ENCODE data around the gene USP15. TPM values are rescaled to one million over a fixed set of nuclear protein-coding genes. Genes with fewer than 3 reads are reported as not detected.

The USP15 gene
- total and polyA plus RNA-seq, 2 of the 4 experiments (the other 2 are of a cell fraction), result 28.5 to 49.6 TPM

- Histone ChIP-seq H2BK15ac (ENCODE audit: low read depth, low read length) (peak overlapping the region; percentile 82), H3K79me1 (ENCODE audit: low read depth in 1 of 2, low read length in 2 of 2) (peaks cover 0 to 22% of the 10 kb centered on the region in 2 experiments; a peak in 2 of 4 replicates), H3K4me2 (ENCODE audit: low read depth, low read length) (peak overlapping the region; percentile 73), H3K4me3 (ENCODE audit: insufficient read depth, low read depth, low read length) (peak overlapping the region; percentile 75), H2BK20ac (ENCODE audit: low read depth, low read length) (no peak overlapping the region), H3K4ac (ENCODE audit: low read depth, low read length) (peak overlapping the region; percentile 96), H4K91ac (ENCODE audit: insufficient read depth, low read depth, low read length) (peak overlapping the region; percentile 81), H3K27ac (ENCODE audit: insufficient read depth, low read length) (peak overlapping the region; percentile 92), H4K5ac (ENCODE audit: low read depth, low read length) (peak overlapping the region; percentile 54), H3K23ac (ENCODE audit: low read depth, low read length) (peak overlapping the region; percentile 97), H3K27me3 (ENCODE audit: control insufficient read depth, insufficient read depth, low read length) (no peaks in the 10 kb centered on the region), H3K14ac (replicated peaks; ENCODE audit: low read depth, low read length) (peak overlapping the region; percentile 89), H4K20me1 (ENCODE audit: insufficient read depth, low read length) (peaks cover 7% of the 10 kb centered on the region; the same call in 1 of the 2 replicates), H3K4me1 (ENCODE audit: control insufficient read depth, insufficient read depth, low read length) (no peaks in the 10 kb centered on the region; the same call in 1 of the 2 replicates), H3K18ac (ENCODE audit: low read depth, low read length) (peak overlapping the region; percentile 81), H3K56ac (ENCODE audit: extremely low read depth, insufficient read depth, low read length) (peak overlapping the region; percentile 93), H2BK120ac (ENCODE audit: low read depth, low read length) (peak overlapping the region; percentile 90), H3K9ac (ENCODE audit: low read depth, low read length) (peak overlapping the region; percentile 95), H4K8ac (ENCODE audit: low read depth in 2 of 2, low read length in 2 of 2) (peak overlapping the region; percentile 94 to 98), H2AK9ac (replicated peaks; ENCODE audit: low read depth, low read length, poor library complexity) (peak overlapping the region; percentile 59), H2AFZ (replicated peaks; ENCODE audit: low read length, poor library complexity) (peak overlapping the region; percentile 96), H3K36me3 (ENCODE audit: control insufficient read depth, insufficient read depth, low read length) (no peaks in the 10 kb centered on the region), H3K9me3 (ENCODE audit: control insufficient read depth, insufficient read depth, low read length) (no peaks in the 10 kb centered on the region), H3K9me1 (ENCODE audit: insufficient read depth, low read length) (no peaks in the 10 kb centered on the region), H2AK5ac (ENCODE audit: low read depth, low read length) (no peak overlapping the region), H2BK5ac (ENCODE audit: low read depth, low read length, poor library complexity, severe bottlenecking) (peak overlapping the region; percentile 89)
- DNase-seq (no peak), ATAC-seq (ENCODE audit: low read depth) (peak; percentile 21)
- in situ Hi-C loops (cut with MboI; ENCODE audit: low sequenced_read_pairs), result no loop called here
- no CpG with 5 or more reads among the region's 15 CpGs for WGBS, 2 experiments (ENCODE audit: extremely low coverage in 2 of 2, insufficient read length in 1 of 2)
- intact Hi-C loops (cut with micrococcal nuclease), result no loop called here
- dilution Hi-C loops (cut with HindIII; ENCODE audit: low sequenced_read_pairs, unreplicated experiment), result no loop called here
- TF ChIP-seq RFX5 (IDR thresholded peaks at IDR 0.05; ENCODE audit: low read depth, low read length) (no peak), RAD21 (IDR thresholded peaks at IDR 0.05; ENCODE audit: low read length) (no peak), POLR2A (IDR thresholded peaks at IDR 0.05; ENCODE audit: low read depth, low read length) (no peak), USF2 (IDR thresholded peaks at IDR 0.05; ENCODE audit: low read depth, low read length) (no peak), CHD1 (IDR thresholded peaks at IDR 0.05; ENCODE audit: low read depth, low read length) (no peak), BHLHE40 (IDR thresholded peaks at IDR 0.05; ENCODE audit: low read depth, low read length) (no peak), RCOR1 (IDR thresholded peaks at IDR 0.05; ENCODE audit: insufficient replicate concordance, low read length) (no peak), SMC3 (IDR thresholded peaks at IDR 0.05; ENCODE audit: low read depth, low read length) (no peak), CEBPB (IDR thresholded peaks at IDR 0.05; ENCODE audit: low read depth, low read length) (no peak), FOS (IDR thresholded peaks at IDR 0.05; ENCODE audit: low read depth, low read length) (no peak), MXI1 (IDR thresholded peaks at IDR 0.05; ENCODE audit: borderline replicate concordance, low read depth, low read length) (no peak)
- TF ChIP-seq, protein P1, sequence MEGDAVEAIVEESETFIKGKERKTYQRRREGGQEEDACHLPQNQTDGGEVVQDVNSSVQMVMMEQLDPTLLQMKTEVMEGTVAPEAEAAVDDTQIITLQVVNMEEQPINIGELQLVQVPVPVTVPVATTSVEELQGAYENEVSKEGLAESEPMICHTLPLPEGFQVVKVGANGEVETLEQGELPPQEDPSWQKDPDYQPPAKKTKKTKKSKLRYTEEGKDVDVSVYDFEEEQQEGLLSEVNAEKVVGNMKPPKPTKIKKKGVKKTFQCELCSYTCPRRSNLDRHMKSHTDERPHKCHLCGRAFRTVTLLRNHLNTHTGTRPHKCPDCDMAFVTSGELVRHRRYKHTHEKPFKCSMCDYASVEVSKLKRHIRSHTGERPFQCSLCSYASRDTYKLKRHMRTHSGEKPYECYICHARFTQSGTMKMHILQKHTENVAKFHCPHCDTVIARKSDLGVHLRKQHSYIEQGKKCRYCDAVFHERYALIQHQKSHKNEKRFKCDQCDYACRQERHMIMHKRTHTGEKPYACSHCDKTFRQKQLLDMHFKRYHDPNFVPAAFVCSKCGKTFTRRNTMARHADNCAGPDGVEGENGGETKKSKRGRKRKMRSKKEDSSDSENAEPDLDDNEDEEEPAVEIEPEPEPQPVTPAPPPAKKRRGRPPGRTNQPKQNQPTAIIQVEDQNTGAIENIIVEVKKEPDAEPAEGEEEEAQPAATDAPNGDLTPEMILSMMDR (conservative IDR thresholded peaks at IDR 0.05; ENCODE audit: low read depth, low read length), result no peak
- POLR2A ChIA-PET (ENCODE audit: unreplicated experiment), result no interaction called here
- CTCF ChIA-PET, result interaction anchor here (0.7 to 1.0 kb wide), 3 partner anchors 12 to 535 kb away, joined by 3 read pairs; no protein-coding TSS in a partner anchor
- no TSS peak for BruUV-seq (replicated peaks)
Measured at GRCh38 chr12:62259631-62259992, 592 bp upstream of the USP15 start.

Measured in IMR-90 (cell line).